Colonic mucosa (tissue), 4 donors: ENCODE data around the gene THSD7B. TPM values are rescaled to one million over a fixed set of nuclear protein-coding genes. Genes with fewer than 3 reads are reported as not detected.

Experiments used
- DNase-seq: peaks from one replicate; pipeline ENCODE4 v3.0.0-alpha.2; 2020
- H3K27ac ChIP-seq: fragments of 200-600 bp; one replicate; pipeline ENCODE4 v1.8.0; 2021
- H3K27me3 ChIP-seq: fragments of 200-600 bp; one replicate; pipeline ENCODE4 v1.8.0; 2021
- H3K36me3 ChIP-seq: fragments of 200-600 bp; one replicate; pipeline ENCODE4 v1.8.0; 2021
- H3K4me1 ChIP-seq: fragments of 200-600 bp; one replicate; pipeline ENCODE4 v1.8.0; 2021; ENCODE audit warnings: mild to moderate bottlenecking
- H3K4me3 ChIP-seq: fragments of 200-600 bp; one replicate; pipeline ENCODE4 v1.8.0; 2021
- H3K9ac ChIP-seq, 2 donors: one replicate each; pipeline ENCODE4 v1.7.0; 2013; ENCODE audit warnings: control low read depth in 2 of 2, low read depth in 2 of 2, low read length in 2 of 2
- H3K9me3 ChIP-seq: fragments of 200-600 bp; one replicate; pipeline ENCODE4 v1.8.0; 2021
- CTCF ChIP-seq: fragments of 200-600 bp; IDR thresholded peaks from one replicate; pipeline ENCODE4 v1.8.0; 2022; ENCODE audit warnings: antibody characterized with exemption, mild to moderate bottlenecking
- intact Hi-C: fragments of 100-400 bp; cut with DNase I; formaldehyde crosslinking; loops from one replicate; pipeline ENCODE4 v1.14.1; 2022
- total RNA-seq, 2 donors: library from RNA; stranded (reverse); fragmentation: NEBNext Ultra II Directional in 1 of 2; extraction: Animal tissue kit (Norgen Biotek cat#: 25700) in 1 of 2; gene quantifications; one replicate each; pipeline ENCODE4 v1.2.1, GENCODE V29; 2021
- donor health status: healthy.
- donor health status: DM: no; HTN: no; CAD: no.
- donor health status: DM: no; HTN: no; CAD: no.

Gene THSD7B
- total RNA-seq, 2 donors from 2014 or later: 0.05 to 0.29 TPM

- Histone ChIP-seq H3K27ac (no peak overlapping the region), H3K4me3 (no peak overlapping the region), H3K9me3 (no peaks in the 10 kb centered on the region), H3K9ac (no peak overlapping the region), H3K4me1 (no peaks in the 10 kb centered on the region), H3K27me3 (no peaks in the 10 kb centered on the region), H3K36me3 (no peaks in the 10 kb centered on the region)
- intact Hi-C loops: no loop called here
- DNase-seq: no peak
- no peak for TF ChIP-seq CTCF
Observed at GRCh38 chr2:137525132-137525531, 759.8 kb downstream of the THSD7B start.

- no peak overlapping the region for H3K27ac ChIP-seq
- H3K9ac ChIP-seq: no peak overlapping the region
- H3K27me3 ChIP-seq: no peaks in the 10 kb centered on the region
- H3K4me3 ChIP-seq: no peak overlapping the region
- H3K9me3 ChIP-seq: no peaks in the 10 kb centered on the region
- H3K36me3 ChIP-seq: no peaks in the 10 kb centered on the region
- H3K4me1 ChIP-seq: no peaks in the 10 kb centered on the region
- TF ChIP-seq CTCF: no peak
- intact Hi-C loops: no loop called here
- DNase-seq: no peak
Observed at GRCh38 chr2:137525641-137526190, 760.4 kb downstream of the THSD7B start.

GRCh38 chr2:137535897-137536296 lies 770.6 kb downstream of the THSD7B start:
- no peak for TF ChIP-seq CTCF
- H3K36me3 ChIP-seq: no peaks in the 10 kb centered on the region
- no peak for DNase-seq
- H3K27ac ChIP-seq: no peak overlapping the region
- H3K9ac ChIP-seq: no peak overlapping the region
- H3K27me3 ChIP-seq: no peaks in the 10 kb centered on the region
- no peak overlapping the region for H3K4me3 ChIP-seq
- no peaks in the 10 kb centered on the region for H3K4me1 ChIP-seq
- intact Hi-C loops: no loop called here
- H3K9me3 ChIP-seq: no peaks in the 10 kb centered on the region

- intact Hi-C loops: no loop called here
- no peak for TF ChIP-seq CTCF
- H3K36me3 ChIP-seq: no peaks in the 10 kb centered on the region
- no peak overlapping the region for H3K27ac ChIP-seq
- DNase-seq: no peak
- H3K4me1 ChIP-seq: no peaks in the 10 kb centered on the region
- no peak overlapping the region for H3K4me3 ChIP-seq
- no peaks in the 10 kb centered on the region for H3K27me3 ChIP-seq
- no peak overlapping the region for H3K9ac ChIP-seq
- no peaks in the 10 kb centered on the region for H3K9me3 ChIP-seq
Observed at GRCh38 chr2:137539336-137539735, 774.0 kb downstream of the THSD7B start.

GRCh38 chr2:137547842-137548241 lies 782.5 kb downstream of the THSD7B start:
- no peaks in the 10 kb centered on the region for H3K9me3 ChIP-seq
- no peak overlapping the region for H3K27ac ChIP-seq
- H3K4me1 ChIP-seq: no peaks in the 10 kb centered on the region
- no peak overlapping the region for H3K4me3 ChIP-seq
- no peak overlapping the region for H3K9ac ChIP-seq
- no peak for TF ChIP-seq CTCF
- no peaks in the 10 kb centered on the region for H3K27me3 ChIP-seq
- H3K36me3 ChIP-seq: no peaks in the 10 kb centered on the region
- intact Hi-C loops: no loop called here
- DNase-seq: no peak

GRCh38 chr2:137566387-137566786 lies 801.0 kb downstream of the THSD7B start:
- DNase-seq: no peak
- intact Hi-C loops: no loop called here
- H3K27me3 ChIP-seq: no peaks in the 10 kb centered on the region
- H3K4me1 ChIP-seq: no peaks in the 10 kb centered on the region
- H3K9ac ChIP-seq: no peak overlapping the region
- no peak overlapping the region for H3K4me3 ChIP-seq
- no peaks in the 10 kb centered on the region for H3K9me3 ChIP-seq
- no peaks in the 10 kb centered on the region for H3K36me3 ChIP-seq
- H3K27ac ChIP-seq: no peak overlapping the region
- no peak for TF ChIP-seq CTCF
